Stimulated activated CD4-positive, alpha-beta T cell treated with anti-CD3 and anti-CD28 coated beads, Interleukin-4, amount 100 ng/mL, for 4 hours (primary cell): ENCODE measurements around the gene SCAI.
"Not testable (repeated sequence)": the region's sequence is repeated elsewhere in the genome, so short reads cannot be mapped to it uniquely, and the experiment has no call there.

Source experiments
- DNase-seq, 2 experiments: peaks; one replicate each; pipeline ENCODE4 v3.0.0-alpha.2; 2020

SCAI gene

GRCh38 chr9:125143377-125144090 lies at the start of gene SCAI:
TSS of gene SCAI (minus strand) at chr9:125143528. CDS start at chr9:125143437, 91 bp downstream.
- DNase-seq: peak; percentile 95 to 99

- DNase-seq: no peak
Measured at GRCh38 chr9:125190361-125190801, 47.1 kb upstream of the SCAI start.

- DNase-seq: peak; percentile 96 to 98
Measured at GRCh38 chr9:125189361-125190289, 46.3 kb upstream of the SCAI start, which contains the start of gene PPP6C. TSS of gene PPP6C (minus strand) at chr9:125189803. CDS start at chr9:125189718, 85 bp downstream.

- peak in 1 of 2 experiments; percentile 20 for DNase-seq
Measured at GRCh38 chr9:125189011-125189360, 45.7 kb upstream of the SCAI start.

- no peak for DNase-seq
Measured at GRCh38 chr9:125183561-125183960, 40.2 kb upstream of the SCAI start.

- no peak for DNase-seq
Measured at GRCh38 chr9:125183054-125183453, 39.7 kb upstream of the SCAI start.

GRCh38 chr9:125181756-125182155 lies 38.4 kb upstream of the SCAI start:
- DNase-seq: not testable (repeated sequence)

GRCh38 chr9:125180876-125181275 lies 37.5 kb upstream of the SCAI start:
- no peak for DNase-seq

GRCh38 chr9:125179776-125180175 lies 36.4 kb upstream of the SCAI start:
- not testable (repeated sequence) for DNase-seq

GRCh38 chr9:125177888-125178287 lies 34.6 kb upstream of the SCAI start:
- DNase-seq: no peak

- no peak for DNase-seq
Measured at GRCh38 chr9:125176636-125177035, 33.3 kb upstream of the SCAI start.

GRCh38 chr9:125172031-125172755 lies 28.9 kb upstream of the SCAI start:
- DNase-seq: no peak

GRCh38 chr9:125169895-125170294 lies 26.6 kb upstream of the SCAI start:
- DNase-seq: no peak

- no peak for DNase-seq
Measured at GRCh38 chr9:125166762-125167161, 23.4 kb upstream of the SCAI start.

- DNase-seq: not testable (repeated sequence)
Measured at GRCh38 chr9:125162891-125163290, 19.6 kb upstream of the SCAI start.

- no peak for DNase-seq
Measured at GRCh38 chr9:125161284-125161918, 18.1 kb upstream of the SCAI start.

- no peak for DNase-seq
Measured at GRCh38 chr9:125160750-125161149, 17.4 kb upstream of the SCAI start.

- DNase-seq: no peak
Measured at GRCh38 chr9:125156551-125156950, 13.2 kb upstream of the SCAI start.

GRCh38 chr9:125153712-125154367 lies 10.5 kb upstream of the SCAI start:
- DNase-seq: no peak

- no peak for DNase-seq
Measured at GRCh38 chr9:125151730-125152129, 8.4 kb upstream of the SCAI start.

- no peak for DNase-seq
Measured at GRCh38 chr9:125150349-125151245, 7.3 kb upstream of the SCAI start.
